OCI-LY1 (cell line): Measurements from ENCODE around the gene ELMO1.

Source experiments
- H2AFZ ChIP-seq: fragments of 200-600 bp; sonication (generic), shearing (Covaris generic); 2 replicates; pipeline ENCODE4 v1.6.0; 2014; ENCODE audit warnings: antibody characterized with exemption, mild to moderate bottlenecking, low read length
- H3F3A ChIP-seq: fragments of 200-600 bp; sonication (generic), shearing (Covaris generic); 2 replicates; pipeline ENCODE4 v1.6.0; 2014; ENCODE audit warnings: mild to moderate bottlenecking, antibody characterized with exemption, low read length, moderate library complexity; ENCODE audit not compliant: insufficient read depth
- H3K27ac ChIP-seq: fragments of 200-600 bp; sonication (generic); 2 replicates; pipeline ENCODE4 v1.5.1; 2014; ENCODE audit warnings: low read length, mixed run types, mild to moderate bottlenecking, low read depth; ENCODE audit not compliant: poor library complexity, severe bottlenecking
- H3K27me3 ChIP-seq: fragments of 200-600 bp; sonication (generic); 2 replicates; pipeline ENCODE4 v1.6.0; 2014; ENCODE audit warnings: antibody characterized with exemption, mild to moderate bottlenecking, low read length, moderate library complexity; ENCODE audit not compliant: insufficient read depth
- H3K36me3 ChIP-seq: fragments of 200-600 bp; sonication (generic); 2 replicates; pipeline ENCODE4 v1.6.1; 2014; ENCODE audit warnings: mild to moderate bottlenecking, antibody characterized with exemption, low read length, moderate library complexity, mixed read lengths; ENCODE audit not compliant: insufficient read depth
- H3K4me1 ChIP-seq: fragments of 200-600 bp; sonication (generic); 2 replicates; pipeline ENCODE4 v1.5.1; 2014; ENCODE audit warnings: mild to moderate bottlenecking, low read length, moderate library complexity; ENCODE audit not compliant: insufficient read depth, severe bottlenecking
- H3K4me2 ChIP-seq: fragments of 200-600 bp; sonication (generic), shearing (Covaris generic); 2 replicates; pipeline ENCODE4 v1.6.1; 2014; ENCODE audit warnings: low read length
- H3K4me3 ChIP-seq: fragments of 200-600 bp; sonication (generic); 2 replicates; pipeline ENCODE4 v1.5.1; 2014; ENCODE audit warnings: low read length, low read depth, mild to moderate bottlenecking, mixed read lengths; ENCODE audit not compliant: poor library complexity, severe bottlenecking
- H3K79me2 ChIP-seq: fragments of 200-600 bp; shearing (Covaris generic); 2 replicates; pipeline ENCODE4 v1.6.1; 2016; ENCODE audit warnings: mixed run types, low read length, mixed read lengths; ENCODE audit not compliant: insufficient read depth
- H3K9ac ChIP-seq: fragments of 200-600 bp; sonication (generic), shearing (Covaris generic); 2 replicates; pipeline ENCODE4 v1.6.1; 2014; ENCODE audit warnings: mild to moderate bottlenecking, low read length, mixed read lengths
- H3K9me2 ChIP-seq: fragments of 200-600 bp; sonication (generic), shearing (Covaris generic); 2 replicates; pipeline ENCODE4 v1.6.1; 2014; ENCODE audit warnings: low read depth, mild to moderate bottlenecking, low read length, mixed read lengths
- H3K9me3 ChIP-seq: fragments of 200-600 bp; shearing (Covaris generic); 2 replicates; pipeline ENCODE4 v1.6.1; 2014; ENCODE audit warnings: low read length, mixed read lengths
- H4K20me1 ChIP-seq: fragments of 200-600 bp; sonication (generic), shearing (Covaris generic); 2 replicates; pipeline ENCODE4 v1.6.0; 2016; ENCODE audit warnings: mild to moderate bottlenecking, low read length; ENCODE audit not compliant: insufficient read depth
- EZH2 ChIP-seq: fragments of 200-600 bp; sonication (generic), shearing (Covaris generic); IDR thresholded peaks from 2 replicates; pipeline ENCODE4 v1.8.0; 2017; ENCODE audit warnings: borderline replicate concordance, mixed run types, mild to moderate bottlenecking, antibody characterized with exemption, low read length, moderate library complexity, mixed read lengths
- TF ChIP-seq, protein P1 (sequence below): fragments of 200-600 bp; sonication (generic), shearing (Covaris generic); IDR thresholded peaks from 2 replicates; pipeline ENCODE4 v1.5.1; 2017; ENCODE audit warnings: mild to moderate bottlenecking, antibody characterized with exemption, low read length, moderate library complexity, mixed read lengths

Gene ELMO1

DNA sequence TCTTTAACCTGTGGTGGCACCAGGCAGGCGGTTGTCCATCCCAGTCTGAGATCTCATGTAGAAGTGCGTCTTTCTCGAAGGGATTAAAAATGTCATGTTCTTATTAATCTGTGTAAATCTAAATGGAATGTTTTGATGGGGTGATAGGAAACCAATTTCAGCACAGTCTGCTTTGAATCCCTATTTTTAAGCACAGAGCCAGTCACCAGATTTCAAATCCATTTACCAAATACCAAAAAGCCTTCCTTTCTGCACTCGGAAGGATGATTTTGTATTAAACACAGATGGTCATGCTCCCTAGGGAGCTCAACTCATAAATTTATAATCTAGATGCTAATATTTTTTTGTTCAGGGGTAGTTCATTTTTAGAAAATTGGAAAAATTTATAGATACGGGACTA is 563.8 kb downstream of the ELMO1 start:
- H3K4me1 ChIP-seq = no peaks in the 10 kb centered on the region
- no peaks in the 10 kb centered on the region for H3F3A ChIP-seq
- no peaks in the 10 kb centered on the region for H3K9me3 ChIP-seq
- H3K4me3 ChIP-seq = no peak overlapping the region
- no peak overlapping the region for H2AFZ ChIP-seq
- H3K4me2 ChIP-seq = no peak overlapping the region
- H3K36me3 ChIP-seq = peaks cover 93% of the 10 kb centered on the region
- H3K27ac ChIP-seq = no peak overlapping the region
- H3K79me2 ChIP-seq = no peaks in the 10 kb centered on the region
- no peaks in the 10 kb centered on the region for H4K20me1 ChIP-seq
- no peak for TF ChIP-seq EZH2
- TF ChIP-seq, protein P1, sequence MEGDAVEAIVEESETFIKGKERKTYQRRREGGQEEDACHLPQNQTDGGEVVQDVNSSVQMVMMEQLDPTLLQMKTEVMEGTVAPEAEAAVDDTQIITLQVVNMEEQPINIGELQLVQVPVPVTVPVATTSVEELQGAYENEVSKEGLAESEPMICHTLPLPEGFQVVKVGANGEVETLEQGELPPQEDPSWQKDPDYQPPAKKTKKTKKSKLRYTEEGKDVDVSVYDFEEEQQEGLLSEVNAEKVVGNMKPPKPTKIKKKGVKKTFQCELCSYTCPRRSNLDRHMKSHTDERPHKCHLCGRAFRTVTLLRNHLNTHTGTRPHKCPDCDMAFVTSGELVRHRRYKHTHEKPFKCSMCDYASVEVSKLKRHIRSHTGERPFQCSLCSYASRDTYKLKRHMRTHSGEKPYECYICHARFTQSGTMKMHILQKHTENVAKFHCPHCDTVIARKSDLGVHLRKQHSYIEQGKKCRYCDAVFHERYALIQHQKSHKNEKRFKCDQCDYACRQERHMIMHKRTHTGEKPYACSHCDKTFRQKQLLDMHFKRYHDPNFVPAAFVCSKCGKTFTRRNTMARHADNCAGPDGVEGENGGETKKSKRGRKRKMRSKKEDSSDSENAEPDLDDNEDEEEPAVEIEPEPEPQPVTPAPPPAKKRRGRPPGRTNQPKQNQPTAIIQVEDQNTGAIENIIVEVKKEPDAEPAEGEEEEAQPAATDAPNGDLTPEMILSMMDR = no peak
- H3K27me3 ChIP-seq = no peaks in the 10 kb centered on the region
- no peaks in the 10 kb centered on the region for H3K9me2 ChIP-seq
- H3K9ac ChIP-seq = no peak overlapping the region

DNA sequence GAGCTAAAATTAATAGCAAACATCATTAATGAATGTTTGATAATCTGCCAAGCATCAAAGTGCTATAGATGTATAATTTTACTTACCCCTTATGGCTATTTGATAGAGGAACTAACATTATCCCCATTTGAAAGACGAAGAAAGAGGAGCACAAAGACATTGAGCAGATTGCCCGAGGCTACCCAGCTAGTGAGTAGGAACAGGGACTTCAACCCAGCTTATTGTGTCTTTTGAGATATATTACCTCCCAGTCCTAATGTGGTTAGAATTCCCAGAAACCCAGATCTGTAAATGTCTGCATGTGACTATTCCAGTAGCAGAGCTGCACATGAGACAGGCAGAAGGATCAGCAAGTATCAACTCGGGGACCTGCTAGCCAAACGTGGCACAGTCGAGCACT is 564.3 kb downstream of the ELMO1 start:
- TF ChIP-seq, protein P1 = no peak
- no peak for TF ChIP-seq EZH2
- H3K27ac ChIP-seq = no peak overlapping the region
- H3K9me2 ChIP-seq = no peaks in the 10 kb centered on the region
- H4K20me1 ChIP-seq = no peaks in the 10 kb centered on the region
- H3K79me2 ChIP-seq = no peaks in the 10 kb centered on the region
- no peak overlapping the region for H3K9ac ChIP-seq
- H3K4me3 ChIP-seq = no peak overlapping the region
- H3K4me2 ChIP-seq = no peak overlapping the region
- H3K36me3 ChIP-seq = peaks cover 95% of the 10 kb centered on the region
- H3K27me3 ChIP-seq = no peaks in the 10 kb centered on the region
- no peak overlapping the region for H2AFZ ChIP-seq
- H3K4me1 ChIP-seq = no peaks in the 10 kb centered on the region
- no peaks in the 10 kb centered on the region for H3K9me3 ChIP-seq
- H3F3A ChIP-seq = no peaks in the 10 kb centered on the region

DNA sequence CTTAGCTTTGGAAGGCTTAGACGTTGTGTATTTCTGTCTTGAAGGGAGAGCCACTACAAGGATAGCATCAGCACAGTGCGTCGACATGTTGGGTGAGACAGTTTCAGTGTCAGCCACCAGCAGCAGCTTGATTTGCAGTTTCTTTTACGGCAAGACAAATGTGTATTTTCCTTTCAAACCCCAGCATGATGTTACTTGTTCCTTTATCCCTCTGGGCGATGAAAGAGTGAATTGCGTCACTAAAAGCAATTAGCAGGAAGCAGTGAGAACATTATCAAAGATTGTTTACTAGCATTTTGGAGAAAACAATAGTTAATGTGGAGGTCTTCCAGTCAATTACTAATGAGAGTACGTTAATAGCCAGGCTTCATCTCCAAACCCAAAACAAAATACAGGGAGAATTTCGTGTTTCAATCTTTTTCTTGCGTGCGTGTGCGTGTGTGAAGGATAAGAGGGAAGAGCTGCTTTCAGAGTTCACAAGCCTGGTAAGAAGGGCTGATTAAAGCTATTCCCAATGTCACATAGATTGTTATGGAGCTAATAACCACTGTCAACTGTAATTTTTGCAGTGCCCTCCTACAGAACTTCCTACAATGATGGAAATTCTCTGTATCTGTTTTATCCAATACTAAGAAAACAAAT is 567.3 kb downstream of the ELMO1 start:
- no peak overlapping the region for H2AFZ ChIP-seq
- H3K27me3 ChIP-seq = no peaks in the 10 kb centered on the region
- no peaks in the 10 kb centered on the region for H3K4me1 ChIP-seq
- no peaks in the 10 kb centered on the region for H3F3A ChIP-seq
- no peaks in the 10 kb centered on the region for H3K9me2 ChIP-seq
- peaks cover 92% of the 10 kb centered on the region for H3K36me3 ChIP-seq
- no peaks in the 10 kb centered on the region for H3K9me3 ChIP-seq
- no peaks in the 10 kb centered on the region for H4K20me1 ChIP-seq
- no peak overlapping the region for H3K9ac ChIP-seq
- H3K4me3 ChIP-seq = no peak overlapping the region
- H3K4me2 ChIP-seq = no peak overlapping the region
- H3K79me2 ChIP-seq = no peaks in the 10 kb centered on the region
- no peak overlapping the region for H3K27ac ChIP-seq
- TF ChIP-seq, protein P1 = no peak
- TF ChIP-seq EZH2 = no peak
